HG02885 (cell line): ENCODE measurements around the gene CARD11.

Source experiments
- ATAC-seq: cut with Tn5 transposase; IDR thresholded peaks from one replicate; pipeline ENCODE4 v1.9.1; 2021; ENCODE audit warnings: mild to moderate bottlenecking; ENCODE audit not compliant: unreplicated experiment, poor library complexity

Gene CARD11

DNA sequence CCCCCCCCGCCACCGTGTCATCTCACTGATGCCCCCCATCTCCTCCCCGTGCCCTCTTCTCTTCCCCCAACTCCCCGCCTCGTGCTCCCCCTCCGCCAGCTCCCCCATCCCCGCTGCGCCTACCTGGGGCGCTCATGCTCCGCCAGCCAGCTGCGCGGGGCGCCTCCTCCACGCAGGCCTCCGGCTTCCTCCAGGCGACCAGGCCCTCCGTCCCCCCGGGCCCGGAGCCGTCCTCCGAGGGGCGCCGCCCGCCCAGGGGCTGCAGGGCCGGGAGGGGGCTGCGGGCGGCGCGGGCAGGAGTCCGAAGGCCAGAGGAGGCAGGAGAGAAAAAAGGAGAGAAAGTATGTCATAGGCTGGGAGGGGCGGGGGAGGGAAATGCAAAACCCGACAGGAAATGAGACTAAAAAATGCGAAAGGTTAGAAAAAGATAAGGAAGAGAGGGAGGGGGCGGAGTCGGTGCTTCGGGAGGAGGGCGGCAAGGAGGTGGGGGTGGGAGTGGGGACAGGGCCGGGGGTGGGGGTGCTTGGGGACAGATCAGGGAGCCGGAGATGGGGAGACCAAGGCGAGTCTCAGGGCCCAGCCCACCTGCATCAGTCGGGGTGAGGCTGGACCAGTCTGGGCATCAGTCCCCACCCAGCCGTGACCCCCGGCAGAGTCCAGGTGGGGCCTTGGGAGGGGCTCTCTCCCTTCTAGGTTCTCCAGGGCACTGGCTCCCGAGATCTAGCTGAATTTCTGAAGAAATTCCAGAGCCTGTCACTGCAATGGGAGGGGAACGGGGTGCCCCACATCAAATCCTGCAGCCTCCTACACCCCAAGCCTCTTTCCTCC, at the start of gene CARD11:
Gene CARD11, minus strand, starts transcription at position 324 of the 828 bp plus-strand sequence. CDS start 85,361 bp downstream, outside the sequence.
- ATAC-seq, result peak; percentile 32

DNA sequence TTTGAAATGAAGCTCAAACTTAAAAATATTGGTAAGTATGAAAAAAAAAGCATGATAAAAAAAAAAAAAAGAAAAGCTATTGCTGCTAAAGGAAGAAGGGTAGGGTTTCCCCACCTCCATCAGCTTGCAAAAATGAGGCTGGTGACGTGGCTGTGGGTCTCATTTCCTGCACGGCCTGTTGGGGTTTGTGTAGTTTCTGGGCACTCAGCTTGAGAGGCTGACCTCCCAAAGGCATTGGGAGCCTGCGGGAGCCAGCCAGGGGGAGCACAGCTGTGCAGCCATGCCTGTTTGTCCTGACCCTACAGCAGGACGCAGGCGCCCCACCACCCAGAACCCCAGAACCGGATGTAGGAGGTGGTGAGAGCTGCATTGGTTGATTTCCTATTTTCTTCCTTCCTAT, 48.8 kb upstream of the CARD11 start:
- ATAC-seq, result peak; percentile 77

GRCh38 chr7:3091631-3092030, 48.0 kb upstream of the CARD11 start:
- ATAC-seq, result no peak

DNA sequence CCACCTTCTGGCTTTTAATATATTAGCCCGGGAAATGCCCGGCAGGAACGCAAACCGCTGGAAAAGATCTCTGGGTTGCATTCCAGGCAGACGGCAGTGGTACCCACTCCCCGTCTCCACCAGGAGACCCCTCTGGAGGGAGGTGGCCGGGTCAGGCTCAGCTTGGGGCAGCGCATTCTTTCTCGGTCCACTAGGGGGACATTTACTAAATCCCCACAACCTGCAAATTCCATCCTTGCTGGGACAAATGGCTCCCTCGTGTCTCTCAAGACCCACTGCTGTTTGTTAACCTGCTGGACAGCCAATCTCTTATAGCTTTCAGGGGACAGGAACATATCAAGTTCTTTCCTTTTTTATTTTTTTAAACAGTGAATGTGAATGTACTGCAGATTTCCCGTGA, 45.8 kb upstream of the CARD11 start:
- ATAC-seq, result no peak

DNA sequence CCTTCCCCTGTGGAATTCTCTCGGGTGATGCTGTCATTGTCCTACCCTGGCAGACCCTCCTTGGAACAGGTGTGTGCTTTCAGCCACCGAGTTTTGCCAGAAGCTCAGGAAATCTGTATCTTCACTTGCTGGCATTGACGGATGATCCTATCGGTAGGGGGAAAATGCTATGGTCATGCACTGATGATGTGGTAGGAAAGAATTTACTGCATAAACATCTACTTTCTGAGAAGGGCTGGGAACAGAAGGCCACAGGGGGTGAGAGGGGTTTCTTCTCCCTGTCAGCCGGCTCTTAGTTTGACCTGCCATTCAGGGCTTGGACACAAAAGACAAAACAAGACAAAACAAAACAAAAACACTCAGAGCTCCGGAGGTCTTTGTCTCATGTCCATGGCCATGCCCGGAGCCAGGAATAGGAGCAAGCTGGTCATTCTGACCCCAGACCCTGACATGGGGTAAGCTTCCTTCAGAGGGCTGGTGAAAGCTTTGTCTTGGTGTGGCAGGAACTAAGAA, 43.6 kb upstream of the CARD11 start:
- ATAC-seq, result no peak

- ATAC-seq, result no peak
These were observed 39.7 kb upstream of the CARD11 start for GRCh38 chr7:3083350-3083749.

DNA sequence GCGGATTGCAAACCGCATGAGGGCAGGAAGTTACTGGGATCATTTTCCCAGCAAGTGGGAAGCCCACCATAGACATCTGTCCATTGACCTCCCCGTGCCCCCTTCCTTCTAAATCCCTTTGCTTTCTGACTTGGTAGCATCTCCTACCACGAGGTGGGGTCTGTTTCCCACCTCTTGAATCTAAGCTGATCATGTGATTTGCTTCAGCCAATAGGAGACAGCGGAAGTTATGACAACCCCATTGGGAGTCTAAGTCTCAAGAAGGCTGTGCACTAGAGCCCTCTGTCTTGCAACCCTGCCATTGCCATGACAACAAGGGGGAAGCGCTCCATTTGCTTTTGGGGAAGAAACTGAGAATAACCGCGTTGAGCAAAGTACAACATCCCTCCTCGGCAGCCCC, 39.2 kb upstream of the CARD11 start:
- ATAC-seq, result no peak

DNA sequence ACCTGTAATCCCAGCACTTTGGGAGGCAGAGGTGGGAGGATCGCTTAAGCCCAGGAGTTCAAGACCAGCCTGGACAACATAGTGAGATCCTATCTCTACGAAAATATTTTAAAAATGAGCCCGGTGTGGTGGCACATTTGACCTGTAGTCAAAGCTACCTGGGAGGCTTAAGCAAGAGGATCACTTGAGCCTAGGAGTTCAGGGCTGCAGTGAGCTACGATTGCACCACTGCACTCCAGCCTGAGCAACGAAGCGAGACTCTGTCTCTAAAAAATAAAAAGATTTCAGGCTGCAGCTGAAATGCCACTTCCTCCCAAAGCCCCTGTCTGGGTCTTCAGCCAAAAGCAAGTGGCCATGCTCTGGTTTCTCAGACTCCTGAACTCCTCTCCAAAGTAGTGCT, 38.7 kb upstream of the CARD11 start:
- ATAC-seq, result no peak

DNA sequence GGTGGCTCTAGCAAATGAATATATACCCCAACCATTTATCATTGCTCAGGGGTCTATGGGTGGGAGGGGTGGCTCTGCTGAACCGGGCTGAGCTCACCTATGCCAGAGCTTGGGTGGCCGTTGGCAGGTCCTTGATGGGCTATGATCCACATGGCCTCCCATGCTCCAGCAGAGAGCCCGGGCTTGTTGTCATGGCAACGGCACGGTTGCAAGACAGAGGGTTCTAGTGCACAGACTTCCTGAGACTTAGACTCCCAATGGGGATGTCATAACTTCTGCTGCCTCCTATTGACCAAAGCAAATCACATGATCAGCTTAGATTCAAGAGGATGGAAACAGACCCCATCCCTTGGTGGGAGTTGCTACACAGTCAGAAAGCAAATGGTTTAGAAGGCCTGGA, 36.4 kb upstream of the CARD11 start:
- ATAC-seq, result no peak

DNA sequence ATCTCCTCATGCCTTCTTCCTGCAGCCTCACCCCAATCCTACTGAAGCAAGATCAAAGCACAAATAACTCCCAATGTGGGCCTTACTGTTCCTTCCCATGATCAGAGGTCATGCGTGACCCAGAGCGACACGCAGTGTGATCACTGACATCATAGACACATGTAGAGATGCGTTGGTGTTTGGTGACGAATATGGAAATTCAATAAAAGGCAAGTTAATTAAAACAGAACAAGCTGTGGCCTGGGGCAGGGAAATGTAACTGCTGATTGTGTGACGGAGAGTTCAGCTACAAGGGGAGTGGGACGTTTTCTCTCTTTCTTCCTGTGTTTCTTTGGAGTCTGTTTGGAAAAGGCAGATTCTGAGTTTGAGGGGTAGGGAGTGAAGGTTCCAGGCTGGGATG, 34.8 kb upstream of the CARD11 start:
- ATAC-seq, result peak; percentile 57

DNA sequence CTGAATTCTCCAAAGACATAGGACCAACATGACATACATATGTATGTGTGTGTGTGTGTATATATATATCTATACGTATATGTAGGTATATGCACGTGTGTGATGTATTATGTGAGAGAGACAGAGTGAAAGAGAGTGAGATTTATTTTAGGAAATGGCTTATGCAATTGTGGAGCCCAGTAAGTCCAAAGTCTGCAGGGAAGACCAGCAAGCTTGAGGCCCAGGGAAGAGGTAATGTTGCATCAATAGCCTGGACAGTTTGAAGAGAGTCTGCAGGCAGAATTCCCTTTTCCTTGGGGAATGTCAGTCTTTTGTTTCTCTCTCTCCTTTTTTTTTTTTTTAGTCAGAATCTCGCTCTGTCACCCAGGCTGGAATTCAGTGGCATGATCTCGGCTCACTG, 33.0 kb upstream of the CARD11 start:
- no peak for ATAC-seq

DNA sequence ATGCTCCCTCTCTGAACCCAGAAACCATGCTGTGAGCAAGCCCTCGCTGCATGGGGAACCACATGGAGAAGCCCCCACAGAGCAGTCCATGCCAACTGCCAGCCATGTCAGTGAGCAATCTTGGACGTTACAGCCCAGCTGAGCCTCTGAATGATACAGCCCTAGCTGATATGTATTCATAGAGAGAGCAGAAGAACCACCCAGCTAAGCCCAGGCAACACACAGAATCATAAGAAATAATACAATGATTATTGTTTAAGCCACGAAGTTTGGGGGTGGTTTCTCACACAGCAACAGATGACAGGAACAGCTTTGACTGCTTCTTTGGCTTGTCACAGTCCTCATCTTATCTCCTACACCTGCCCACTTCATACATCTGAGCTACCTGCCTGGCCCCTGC, 32.5 kb upstream of the CARD11 start:
- no peak for ATAC-seq

DNA sequence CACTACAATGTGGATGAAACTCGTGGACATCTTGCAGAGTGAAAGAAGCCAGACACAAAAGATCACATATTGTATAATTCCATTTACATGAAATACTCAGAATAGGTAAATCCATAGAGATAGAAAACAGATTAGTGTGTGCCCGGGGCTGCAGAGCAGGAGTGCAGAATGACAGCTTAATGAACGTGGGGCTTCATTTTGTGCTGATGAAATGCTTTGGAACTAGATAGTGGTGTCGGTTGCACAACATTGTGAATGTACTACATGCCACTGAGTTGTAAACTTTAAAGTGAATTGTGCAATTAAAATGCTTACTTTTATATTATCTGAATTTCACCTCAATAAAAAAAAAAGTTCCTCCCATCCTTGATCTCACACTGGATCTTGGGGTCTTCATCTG, 31.8 kb upstream of the CARD11 start:
- no peak for ATAC-seq

DNA sequence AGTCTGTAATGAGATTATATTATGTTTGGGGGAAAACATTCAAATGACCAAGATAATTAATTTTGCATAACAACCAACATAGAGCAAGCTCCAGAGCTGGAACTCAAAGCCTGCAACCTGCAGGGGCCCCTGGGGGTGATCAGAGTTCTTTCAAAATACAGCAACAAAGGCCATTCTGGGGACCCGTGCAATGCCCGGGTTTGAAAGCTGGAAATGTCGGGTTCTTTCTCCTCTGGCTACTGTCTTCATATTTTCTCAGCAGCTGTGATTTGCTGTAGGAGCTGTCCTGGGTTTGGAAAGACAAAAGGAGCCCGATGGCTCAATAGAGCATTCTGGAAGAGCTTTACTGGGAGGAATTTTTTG, 30.8 kb upstream of the CARD11 start:
- ATAC-seq, result no peak

- no peak for ATAC-seq
These were observed 30.2 kb upstream of the CARD11 start for GRCh38 chr7:3073763-3074458.

DNA sequence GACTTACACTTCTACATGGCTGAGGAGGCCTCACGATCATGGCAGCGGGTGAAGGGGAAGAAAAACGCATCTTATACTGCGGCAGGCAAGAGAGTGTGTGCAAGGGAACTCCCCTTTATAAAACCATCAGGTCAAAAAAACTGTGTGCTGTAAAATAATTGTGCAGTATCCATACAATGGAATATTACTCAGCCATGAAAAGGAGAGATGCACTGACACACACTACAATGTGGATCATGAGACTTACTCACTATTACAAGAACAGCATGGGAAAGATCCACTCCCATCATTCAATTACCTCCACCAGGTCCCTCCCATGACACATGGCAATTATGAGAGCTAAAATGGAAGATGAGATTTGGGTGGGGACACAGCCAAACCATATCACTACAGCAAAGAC, 27.2 kb upstream of the CARD11 start:
- no peak for ATAC-seq

GRCh38 chr7:3069771-3070449, 26.2 kb upstream of the CARD11 start:
- no peak for ATAC-seq

GRCh38 chr7:3068530-3068929, 24.9 kb upstream of the CARD11 start:
- ATAC-seq, result peak; percentile 51

- peak; percentile 18 for ATAC-seq
These were observed 24.1 kb upstream of the CARD11 start for GRCh38 chr7:3067606-3068380.

DNA sequence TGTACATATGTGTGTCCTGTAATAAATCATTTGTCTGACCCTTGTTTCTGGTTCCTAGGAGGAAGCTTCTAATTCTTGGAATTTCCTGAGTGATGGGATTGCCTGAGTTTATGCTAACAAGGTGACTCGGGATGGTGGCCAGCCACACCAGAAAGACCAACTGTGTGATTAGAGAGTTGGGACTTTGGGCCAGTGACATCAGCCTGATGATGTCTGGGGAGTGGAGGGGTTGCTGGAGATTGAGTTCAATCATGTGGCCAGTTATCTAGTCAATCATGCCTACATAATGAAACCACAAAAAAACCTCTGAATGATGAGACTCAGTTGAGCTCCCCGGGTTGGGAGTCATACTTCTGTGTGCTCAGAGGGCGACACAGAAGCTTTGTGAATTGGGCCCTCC, 23.5 kb upstream of the CARD11 start:
- ATAC-seq, result peak; percentile 29
